Measurements from ENCODE around the gene ACSF2.

Gene ACSF2

GRCh38 chr17:50445730-50446325 lies 19.8 kb downstream of the ACSF2 start:
- Histone ChIP-seq H4K20me1 (ENCODE audit: insufficient read depth, low read length) (no peaks in the 10 kb centered on the region), H3K4me3 (ENCODE audit: low read depth in 1 of 2, low read length in 2 of 2) (no peak overlapping the region), H3K27me3 (ENCODE audit: insufficient read depth, low read length, poor library complexity) (no peaks in the 10 kb centered on the region), H3K79me2 (ENCODE audit: insufficient read depth, low read length) (peaks cover 1% of the 10 kb centered on the region; the same call in 1 of the 2 replicates), H3K27ac (ENCODE audit: low read length) (no peak overlapping the region), H3K4me2 (ENCODE audit: insufficient read depth, low read length) (no peak overlapping the region), H3K9me3 (ENCODE audit: insufficient read depth, low read length, severe bottlenecking) (no peaks in the 10 kb centered on the region), H3K36me3 (ENCODE audit: insufficient read depth, low read length) (no peaks in the 10 kb centered on the region), H3K4me1 (ENCODE audit: insufficient read depth, low read length) (no peaks in the 10 kb centered on the region), H3K9ac (ENCODE audit: low read depth, low read length) (no peak overlapping the region), H2AFZ (ENCODE audit: low read depth, low read length) (no peak overlapping the region)
- ATAC-seq (ENCODE audit: insufficient read depth, low read depth) (no peak), DNase-seq (no peak)
- TF ChIP-seq CTCF (IDR thresholded peaks at IDR 0.05; ENCODE audit: borderline replicate concordance, extremely low read depth, low read length, poor library complexity, severe bottlenecking), result no peak
- no peak for TF ChIP-seq EZH2 (IDR thresholded peaks at IDR 0.05; ENCODE audit: borderline replicate concordance, low read depth, low read length, severe bottlenecking)

- Histone ChIP-seq H3K36me3 (ENCODE audit: insufficient read depth, low read length) (no peaks in the 10 kb centered on the region), H3K4me2 (ENCODE audit: insufficient read depth, low read length) (no peak overlapping the region), H4K20me1 (ENCODE audit: insufficient read depth, low read length) (no peaks in the 10 kb centered on the region), H3K79me2 (ENCODE audit: insufficient read depth, low read length) (0 out of 2 replicates have a peak, but pooled peaks cover 2% of the 10 kb centered on the region), H3K9ac (ENCODE audit: low read depth, low read length) (no peak overlapping the region), H3K27me3 (ENCODE audit: insufficient read depth, low read length, poor library complexity) (no peaks in the 10 kb centered on the region), H3K4me1 (ENCODE audit: insufficient read depth, low read length) (no peaks in the 10 kb centered on the region), H3K9me3 (ENCODE audit: insufficient read depth, low read length, severe bottlenecking) (no peaks in the 10 kb centered on the region), H2AFZ (ENCODE audit: low read depth, low read length) (no peak overlapping the region), H3K4me3 (ENCODE audit: low read depth in 1 of 2, low read length in 2 of 2) (no peak overlapping the region), H3K27ac (ENCODE audit: low read length) (no peak overlapping the region)
- DNase-seq (no peak), ATAC-seq (ENCODE audit: insufficient read depth, low read depth) (no peak)
- TF ChIP-seq CTCF (IDR thresholded peaks at IDR 0.05; ENCODE audit: borderline replicate concordance, extremely low read depth, low read length, poor library complexity, severe bottlenecking), result no peak
- TF ChIP-seq EZH2 (IDR thresholded peaks at IDR 0.05; ENCODE audit: borderline replicate concordance, low read depth, low read length, severe bottlenecking), result no peak
Observed at GRCh38 chr17:50447870-50448595, 22.0 kb downstream of the ACSF2 start.

- H2AFZ ChIP-seq (ENCODE audit: low read depth, low read length), result no peak overlapping the region
- no peaks in the 10 kb centered on the region for H3K27me3 ChIP-seq (ENCODE audit: insufficient read depth, low read length, poor library complexity)
- no peaks in the 10 kb centered on the region for H4K20me1 ChIP-seq (ENCODE audit: insufficient read depth, low read length)
- H3K79me2 ChIP-seq (ENCODE audit: insufficient read depth, low read length), result 0 out of 2 replicates have a peak, but pooled peaks cover 2% of the 10 kb centered on the region
- TF ChIP-seq EZH2 (IDR thresholded peaks at IDR 0.05; ENCODE audit: borderline replicate concordance, low read depth, low read length, severe bottlenecking) (no peak), CTCF (IDR thresholded peaks at IDR 0.05; ENCODE audit: borderline replicate concordance, extremely low read depth, low read length, poor library complexity, severe bottlenecking) (no peak)
- H3K9me3 ChIP-seq (ENCODE audit: insufficient read depth, low read length, severe bottlenecking), result no peaks in the 10 kb centered on the region
- H3K4me3 ChIP-seq (ENCODE audit: low read depth in 1 of 2, low read length in 2 of 2), result no peak overlapping the region
- DNase-seq (no peak), ATAC-seq (ENCODE audit: insufficient read depth, low read depth) (no peak)
- H3K9ac ChIP-seq (ENCODE audit: low read depth, low read length), result no peak overlapping the region
- H3K36me3 ChIP-seq (ENCODE audit: insufficient read depth, low read length), result no peaks in the 10 kb centered on the region
- H3K27ac ChIP-seq (ENCODE audit: low read length), result no peak overlapping the region
- no peaks in the 10 kb centered on the region for H3K4me1 ChIP-seq (ENCODE audit: insufficient read depth, low read length)
- no peak overlapping the region for H3K4me2 ChIP-seq (ENCODE audit: insufficient read depth, low read length)
Observed at GRCh38 chr17:50448643-50449042, 22.6 kb downstream of the ACSF2 start.
